NCI-H82 treated with DMSO at 0.1 percent for 48 hours (cell line): ENCODE results near the gene HPD.
A peak's percentile ranks its signal among the peaks of the same experiment; 100 is the strongest.
"Not testable (repeated sequence)": the region's sequence is repeated elsewhere in the genome, so short reads cannot be mapped to it uniquely, and the experiment has no call there.

Experiments
- DNase-seq: peaks from one replicate; lab custom pipeline; 2025; ENCODE audit not compliant: unreplicated experiment; lab: John Stamatoyannopoulos, UW

The HPD gene

DNA sequence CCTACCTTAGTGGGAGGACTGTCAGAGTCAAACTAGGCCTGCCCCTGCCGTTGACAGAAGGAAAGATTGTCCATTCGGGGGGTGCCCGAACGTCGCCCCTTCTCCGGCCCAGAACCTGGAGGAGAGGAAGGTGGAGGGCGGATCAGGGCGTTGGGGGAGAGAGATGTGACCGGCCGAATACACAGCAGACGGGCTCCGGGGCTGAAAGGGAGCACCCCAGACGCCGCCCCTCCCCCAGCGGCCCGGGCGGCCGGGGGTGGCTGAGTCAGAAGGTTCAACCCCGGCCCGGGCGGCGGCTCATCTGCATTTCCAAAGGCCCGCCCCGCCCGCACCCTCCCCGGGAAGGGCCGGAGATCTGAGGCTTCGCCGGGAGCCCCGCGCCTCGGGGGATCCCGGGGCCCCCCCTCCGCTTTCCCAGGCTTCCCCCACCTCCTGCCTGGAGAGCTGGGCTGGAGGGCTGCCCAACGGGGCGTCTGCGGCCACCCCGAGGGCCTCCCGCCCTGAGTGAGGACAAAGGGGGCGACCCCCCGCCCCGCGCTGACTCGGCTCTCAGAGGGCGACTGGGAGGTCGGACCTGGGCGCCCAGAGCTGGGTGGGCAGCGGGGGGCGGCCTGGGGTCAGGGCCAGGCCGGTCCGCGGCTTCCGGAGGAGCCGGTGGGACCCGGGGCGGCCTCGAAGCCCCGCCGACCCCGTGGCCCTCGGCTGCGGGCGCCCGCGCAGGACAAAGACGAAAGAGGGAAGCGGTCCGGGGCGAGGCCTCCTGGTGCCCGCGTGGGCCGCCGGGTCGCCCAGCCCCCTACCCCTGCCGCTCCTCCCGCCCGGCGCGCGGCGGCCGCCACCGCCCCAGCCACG is 58.6 kb downstream of the HPD start:
- DNase-seq, result peak; percentile 51

DNA sequence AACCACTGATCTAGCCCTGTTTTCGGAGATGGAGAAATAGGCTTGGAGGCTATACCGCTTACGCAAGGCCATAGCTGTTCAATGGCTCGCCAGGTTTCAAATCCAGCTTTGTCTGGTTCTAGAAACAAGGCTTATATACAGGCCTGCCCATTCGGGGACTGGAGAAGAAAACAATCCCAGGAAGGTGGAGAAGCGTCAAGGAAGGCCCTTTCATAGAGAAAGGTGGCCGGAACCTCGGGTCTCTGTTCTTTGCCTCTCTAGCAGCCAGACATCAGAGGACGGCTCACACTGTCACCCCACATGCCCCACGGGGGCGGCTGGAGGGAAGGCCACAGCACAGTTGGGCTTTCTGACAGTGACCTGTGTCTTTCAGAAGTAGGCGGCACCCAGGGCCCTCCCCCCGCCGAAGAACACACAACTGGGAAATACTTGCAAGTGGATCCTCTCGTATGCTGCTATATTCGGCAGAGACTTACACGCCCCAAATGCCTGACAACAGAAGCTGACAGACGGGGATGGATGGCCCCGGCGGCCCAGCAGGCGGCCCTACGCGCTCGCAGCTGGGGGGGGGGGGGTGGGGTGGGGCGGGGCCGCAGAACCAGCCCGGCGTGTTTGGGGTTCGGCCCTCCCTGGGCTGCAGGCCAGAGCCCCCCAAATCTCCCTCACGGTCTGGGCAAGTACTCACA is 59.4 kb downstream of the HPD start:
- DNase-seq, result peak; percentile 69

DNA sequence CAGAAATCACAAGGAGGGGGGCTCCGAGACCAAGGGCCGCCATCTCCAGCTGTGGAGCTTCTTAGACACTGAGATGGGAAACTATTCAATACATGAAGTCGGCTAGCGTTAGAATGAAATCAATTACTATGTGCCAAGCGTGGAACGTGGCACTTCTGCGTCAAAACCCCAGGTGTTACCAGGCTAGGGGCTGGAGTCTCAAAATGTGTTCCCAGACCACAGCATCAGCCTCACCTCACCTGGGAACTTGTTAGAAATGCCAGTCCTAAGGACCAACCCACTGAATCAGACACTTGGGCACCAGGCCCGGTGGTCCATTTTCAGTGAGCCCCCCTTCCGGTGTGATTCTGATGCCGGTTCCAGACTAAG is 59.9 kb downstream of the HPD start:
- no peak for DNase-seq

GRCh38 chr12:121797937-121798786 is 60.5 kb downstream of the HPD start:
- DNase-seq, result peak; percentile 92

- DNase-seq, result peak; percentile 66
Measured at GRCh38 chr12:121796855-121797751, 61.6 kb downstream of the HPD start.

DNA sequence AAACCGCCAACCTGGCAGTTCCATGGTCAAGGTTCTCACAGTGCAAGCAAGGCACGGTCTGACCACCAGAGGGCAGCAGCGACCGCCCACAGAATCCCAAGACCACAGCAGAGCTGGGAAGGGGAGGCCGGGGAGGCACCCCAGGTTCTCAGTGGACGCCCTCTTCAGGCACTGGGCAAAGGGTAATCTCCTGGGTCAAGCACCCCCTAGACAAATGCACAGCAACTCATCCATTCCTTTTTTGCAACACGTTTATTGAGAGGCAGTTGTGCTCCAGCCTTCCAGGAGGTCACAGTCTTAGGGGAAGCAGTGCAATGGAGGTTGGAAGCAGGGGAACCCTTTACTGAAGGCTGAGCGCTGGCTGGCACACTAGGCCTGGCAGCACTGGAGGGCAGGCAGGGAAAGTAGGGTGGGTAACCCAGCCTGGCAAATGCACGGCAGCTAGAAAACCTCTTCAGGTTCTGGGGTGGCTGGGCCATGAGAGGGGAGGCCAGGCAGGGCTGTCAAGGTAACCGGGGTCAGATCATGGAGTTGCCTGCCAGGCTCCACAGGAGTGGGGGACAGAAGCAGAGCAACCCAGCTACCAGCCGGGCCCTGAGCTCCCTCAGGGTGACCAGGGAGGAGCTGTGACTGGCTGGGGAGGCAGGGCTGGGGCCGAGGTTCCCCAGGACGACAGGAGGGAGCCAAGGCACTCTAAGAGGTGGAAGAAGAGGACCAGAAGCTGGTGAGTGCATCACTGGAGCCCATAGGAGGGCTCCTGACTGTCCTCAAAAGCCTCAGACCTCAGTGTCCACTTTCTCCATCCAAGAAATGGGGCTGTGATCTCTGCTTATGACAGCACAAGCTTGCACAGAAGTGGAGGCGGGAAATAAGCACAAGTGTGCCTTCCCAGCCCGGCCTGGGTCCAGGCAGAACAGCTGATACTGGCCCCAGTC is 63.4 kb downstream of the HPD start:
- peak; percentile 42 for DNase-seq

DNA sequence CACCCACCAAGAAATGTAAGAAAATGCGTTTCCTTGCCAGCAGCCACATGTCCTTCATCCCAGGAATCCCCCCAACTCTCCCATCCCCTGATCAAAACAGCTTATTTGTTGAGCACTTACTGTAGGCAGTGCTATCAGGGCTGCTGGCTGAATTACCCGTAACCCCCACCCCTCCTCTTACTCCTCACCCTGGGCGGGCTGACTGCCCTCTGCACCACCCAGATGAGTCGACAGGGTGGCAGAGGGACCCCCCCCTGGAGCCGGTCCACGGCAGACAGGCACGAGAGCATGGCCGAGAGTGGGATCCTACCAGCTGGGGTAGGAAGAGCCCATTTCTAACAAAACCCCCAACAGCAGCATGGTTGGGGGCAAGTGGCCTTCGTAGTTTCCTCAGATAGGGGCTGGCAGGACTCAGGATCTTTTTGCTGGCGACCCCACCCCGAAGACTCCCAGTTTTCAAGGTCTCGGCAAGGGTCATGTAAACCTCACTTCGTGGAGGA is 64.1 kb downstream of the HPD start:
- no peak for DNase-seq

DNA sequence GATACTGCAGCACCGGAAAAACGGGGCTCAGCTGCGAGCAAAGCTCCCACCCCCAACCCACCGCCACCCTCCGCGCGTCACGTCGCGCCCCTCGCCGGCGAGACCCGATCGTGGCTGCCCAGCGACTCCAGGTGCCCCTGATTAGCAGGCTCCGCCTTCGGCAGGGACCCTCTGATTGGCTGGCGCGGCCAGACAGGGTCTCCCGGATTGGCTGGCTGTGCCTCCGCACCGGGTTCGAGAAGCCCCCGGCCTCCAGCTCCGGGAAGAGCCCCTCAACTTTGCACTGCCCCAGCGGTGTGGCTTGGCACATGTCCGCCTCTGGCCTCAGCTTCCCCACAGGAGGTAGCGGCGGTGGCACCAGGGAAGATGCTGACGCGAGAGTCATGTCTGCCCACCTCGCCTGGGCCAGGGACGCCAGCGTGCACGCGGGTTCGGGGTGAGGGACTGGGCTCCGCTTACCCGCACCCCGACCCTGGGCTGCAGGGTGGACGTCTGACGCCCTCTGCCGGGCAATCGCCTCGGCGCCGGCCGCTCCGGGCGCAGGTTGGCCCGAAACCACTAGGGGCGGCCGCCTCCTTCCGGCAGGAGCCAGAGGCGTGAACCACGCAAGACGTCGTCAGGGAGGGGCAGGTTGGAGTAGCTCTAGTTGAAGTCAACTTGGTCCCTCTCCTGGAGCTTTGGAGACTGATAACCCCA is 64.7 kb downstream of the HPD start:
- peak; percentile 69 for DNase-seq

DNA sequence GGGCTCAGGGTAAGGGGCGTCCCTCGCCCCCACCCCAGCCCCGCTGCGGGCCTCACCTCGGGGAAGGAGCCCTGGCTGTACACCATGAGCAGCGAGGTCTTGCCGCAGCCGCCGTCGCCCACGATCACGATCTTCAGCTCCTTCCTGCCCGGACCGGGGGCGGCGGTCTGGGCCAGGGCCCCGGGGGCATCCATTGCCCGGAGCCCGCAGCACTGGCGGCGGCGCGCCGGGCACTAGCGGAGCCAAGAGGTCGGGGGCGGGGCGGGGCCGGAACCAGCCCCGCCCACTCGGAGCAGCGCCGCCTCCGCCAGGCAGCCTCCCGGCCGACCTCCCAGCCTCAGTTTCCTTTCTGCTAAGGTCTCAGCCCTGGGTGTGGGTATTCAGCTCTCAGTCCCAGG is 65.2 kb downstream of the HPD start, which contains the start of gene RHOF:
RHOF (minus strand) TSS at position 249 of the 398 bp plus-strand sequence; CDS start at position 194, 55 bp downstream.
- DNase-seq, result no peak

GRCh38 chr12:121792607-121793439 is 65.8 kb downstream of the HPD start:
- no peak for DNase-seq

DNA sequence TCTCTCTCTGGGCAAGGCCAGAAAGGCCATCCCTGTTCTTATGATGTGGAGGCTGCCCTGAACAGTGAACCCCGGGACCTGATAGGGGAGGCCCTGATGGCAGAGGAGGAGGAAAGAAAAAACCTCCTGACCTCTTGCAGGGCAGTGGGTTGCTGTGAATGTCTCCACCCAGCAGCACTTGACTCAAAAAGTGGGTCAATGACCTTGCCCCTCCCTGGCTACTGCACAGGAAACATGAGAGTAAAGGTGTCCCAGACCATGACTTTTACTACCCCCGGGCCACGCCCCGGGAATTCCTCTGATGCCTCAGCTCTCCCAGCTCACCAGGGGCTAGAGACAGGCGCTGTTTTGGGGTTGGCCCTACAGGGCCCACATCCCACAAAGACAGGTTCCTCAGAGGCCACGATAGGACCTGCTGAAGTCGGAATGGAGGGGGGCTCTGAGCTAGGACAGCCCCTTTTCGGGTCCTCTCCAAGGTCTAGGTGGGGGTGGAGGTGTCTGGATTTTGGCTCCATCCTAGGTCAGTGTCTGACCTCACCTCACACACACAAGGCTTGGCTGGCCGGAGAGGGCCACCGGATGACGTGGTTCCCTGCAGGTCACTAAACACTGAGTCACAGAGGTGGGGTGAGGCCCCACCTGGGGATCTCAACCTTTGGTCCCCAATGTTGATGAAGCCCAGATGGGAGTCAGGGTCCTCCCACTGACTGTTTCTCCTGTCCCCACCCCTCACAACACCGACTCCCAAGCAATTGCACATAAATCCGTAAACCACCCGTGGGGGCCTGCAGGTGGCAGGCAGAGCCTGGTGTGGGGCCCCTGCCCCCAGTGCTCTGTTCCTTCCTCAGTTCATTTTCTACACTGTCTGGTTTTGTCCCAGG is 66.7 kb downstream of the HPD start:
- DNase-seq, result no peak

DNA sequence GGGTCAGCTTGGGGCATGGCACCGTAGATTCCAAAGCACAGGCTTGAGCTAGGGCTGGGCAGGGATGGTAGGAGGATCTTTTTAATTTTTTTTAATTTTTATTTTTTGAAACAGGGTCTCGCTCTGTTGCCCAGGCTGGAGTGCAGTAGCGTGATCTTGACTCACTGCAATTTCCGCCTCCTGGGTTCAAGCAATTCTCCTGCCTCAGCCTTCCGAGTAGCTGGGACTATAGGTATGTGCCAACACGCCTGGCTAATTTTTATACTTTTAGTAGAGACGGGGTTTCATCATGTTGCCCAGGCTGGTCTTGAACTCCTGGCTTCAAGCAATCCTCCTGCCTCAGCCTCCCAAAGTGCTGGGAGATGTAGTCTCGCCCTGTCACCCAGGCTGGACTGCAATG is 67.9 kb downstream of the HPD start:
- not testable (repeated sequence) for DNase-seq

- no peak for DNase-seq
Measured at GRCh38 chr12:121789800-121790728, 68.6 kb downstream of the HPD start.
